GM10847 (cell line): Measurements from ENCODE around the gene ACOT4.

Experiments
- POLR2A ChIP-seq: IDR thresholded peaks from 2 replicates; pipeline ENCODE4 v1.6.1; 2011; ENCODE audit not compliant: insufficient read length; ENCODE audit errors: extremely low read depth

The ACOT4 gene, protein sequence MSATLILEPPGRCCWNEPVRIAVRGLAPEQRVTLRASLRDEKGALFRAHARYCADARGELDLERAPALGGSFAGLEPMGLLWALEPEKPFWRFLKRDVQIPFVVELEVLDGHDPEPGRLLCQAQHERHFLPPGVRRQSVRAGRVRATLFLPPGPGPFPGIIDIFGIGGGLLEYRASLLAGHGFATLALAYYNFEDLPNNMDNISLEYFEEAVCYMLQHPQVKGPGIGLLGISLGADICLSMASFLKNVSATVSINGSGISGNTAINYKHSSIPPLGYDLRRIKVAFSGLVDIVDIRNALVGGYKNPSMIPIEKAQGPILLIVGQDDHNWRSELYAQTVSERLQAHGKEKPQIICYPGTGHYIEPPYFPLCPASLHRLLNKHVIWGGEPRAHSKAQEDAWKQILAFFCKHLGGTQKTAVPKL

DNA sequence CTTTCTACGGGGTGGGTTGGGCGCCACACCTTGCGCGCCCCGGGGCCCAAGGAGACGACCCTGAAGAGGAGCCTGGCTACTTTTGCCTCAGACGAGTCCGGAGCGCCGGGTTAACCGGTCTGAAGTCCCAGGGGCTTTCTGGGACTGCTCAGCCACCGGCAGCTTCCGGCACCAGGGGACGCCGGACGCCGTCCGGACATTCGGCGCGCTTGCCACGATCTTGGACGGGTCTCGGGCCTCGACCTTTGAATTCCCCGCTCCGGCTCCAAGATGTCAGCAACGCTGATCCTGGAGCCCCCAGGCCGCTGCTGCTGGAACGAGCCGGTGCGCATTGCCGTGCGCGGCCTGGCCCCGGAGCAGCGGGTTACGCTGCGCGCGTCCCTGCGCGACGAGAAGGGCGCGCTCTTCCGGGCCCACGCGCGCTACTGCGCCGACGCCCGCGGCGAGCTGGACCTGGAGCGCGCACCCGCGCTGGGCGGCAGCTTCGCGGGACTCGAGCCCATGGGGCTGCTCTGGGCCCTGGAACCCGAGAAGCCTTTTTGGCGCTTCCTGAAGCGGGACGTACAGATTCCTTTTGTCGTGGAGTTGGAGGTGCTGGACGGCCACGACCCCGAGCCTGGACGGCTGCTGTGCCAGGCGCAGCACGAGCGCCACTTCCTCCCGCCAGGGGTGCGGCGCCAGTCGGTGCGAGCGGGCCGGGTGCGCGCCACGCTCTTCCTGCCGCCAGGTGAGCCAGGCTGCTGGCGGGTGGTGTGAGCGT lies at the start of gene ACOT4:
Gene ACOT4, plus strand, starts transcription at position 184 of the 760 bp plus-strand sequence. Its CDS starts 87 bp downstream, at position 271.
- TF ChIP-seq POLR2A = peak; percentile 44

DNA sequence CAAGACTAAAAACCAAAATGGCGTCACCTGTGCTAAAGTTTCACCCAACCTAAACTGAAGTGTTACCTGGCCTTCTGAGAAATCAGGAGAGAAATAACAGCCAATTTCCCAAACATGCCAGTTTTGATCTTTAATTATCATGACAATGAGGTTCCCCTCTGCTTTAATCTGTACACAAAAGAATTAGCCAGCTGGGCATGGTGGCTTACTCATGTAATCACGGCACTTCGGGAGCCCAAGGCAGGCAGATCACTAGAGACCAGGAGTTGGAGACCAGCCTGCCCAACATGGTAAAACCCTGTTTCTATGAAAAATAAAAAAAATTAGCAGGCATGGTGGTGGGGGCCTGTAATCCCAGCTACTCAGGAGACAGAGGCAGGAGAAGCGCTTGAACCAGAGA lies 37.8 kb upstream of the ACOT4 start:
- TF ChIP-seq POLR2A = no peak

DNA sequence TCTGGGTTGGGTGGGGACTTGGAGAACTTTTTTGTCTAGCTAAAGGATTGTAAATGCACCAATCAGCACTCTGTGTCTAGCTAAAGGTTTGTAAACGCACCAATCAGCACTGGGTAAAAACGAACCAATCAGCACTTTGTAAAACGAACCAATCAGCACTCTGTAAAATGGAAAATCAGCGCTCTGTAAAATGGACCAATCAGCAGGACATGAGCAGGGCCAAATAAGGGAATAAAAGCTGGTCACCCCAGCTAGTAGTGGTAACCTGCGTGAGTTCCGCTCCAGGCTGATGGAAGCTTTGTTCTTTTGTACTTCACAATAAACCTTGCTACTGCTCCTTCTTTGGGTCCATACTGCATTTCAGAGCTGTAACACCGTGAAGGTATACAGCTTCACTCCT lies 24.3 kb upstream of the ACOT4 start:
- TF ChIP-seq POLR2A = no peak

DNA sequence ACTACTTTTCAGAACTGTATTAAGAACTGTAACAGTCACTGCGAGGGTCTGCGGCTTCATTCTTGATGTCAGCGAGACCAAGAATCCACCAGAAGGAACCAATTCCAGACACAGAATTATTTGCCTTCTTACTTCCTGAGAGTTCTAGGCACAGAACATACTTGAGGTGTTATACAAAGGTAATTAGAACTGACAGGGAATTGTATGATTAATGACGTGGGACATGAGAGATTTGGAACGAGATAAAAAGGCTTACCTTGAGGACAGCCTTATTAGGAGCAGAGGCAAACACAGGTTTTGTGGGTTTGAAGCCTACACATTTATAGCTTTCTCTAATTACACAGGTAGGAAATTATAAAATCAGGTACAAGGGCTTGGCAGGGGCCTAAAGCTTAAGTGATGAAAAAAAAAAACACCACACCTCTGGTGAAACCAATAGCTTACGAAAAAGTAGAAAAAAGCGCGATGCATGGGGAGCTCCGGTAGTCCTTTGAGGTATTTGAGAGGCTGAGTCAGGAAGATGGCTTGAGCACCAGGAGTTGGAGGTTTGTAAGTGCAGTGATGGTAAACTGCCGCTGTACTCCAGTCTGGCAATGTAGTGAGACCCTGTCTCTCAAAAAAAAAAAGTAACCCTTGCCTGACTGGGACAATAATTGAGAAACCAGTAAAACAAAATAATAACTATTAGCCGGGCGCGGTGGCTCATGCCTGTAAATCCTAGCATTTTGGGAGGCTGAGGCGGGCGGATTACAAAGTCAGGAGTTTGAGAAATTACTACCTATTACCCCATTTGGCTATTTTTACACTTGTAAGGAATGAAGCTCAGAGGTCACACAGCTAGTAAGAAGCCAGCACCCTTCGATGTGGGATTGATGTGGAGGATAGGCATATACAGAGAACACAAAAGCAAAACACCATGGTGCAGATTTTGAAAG lies 23.5 kb upstream of the ACOT4 start:
- TF ChIP-seq POLR2A = no peak

DNA sequence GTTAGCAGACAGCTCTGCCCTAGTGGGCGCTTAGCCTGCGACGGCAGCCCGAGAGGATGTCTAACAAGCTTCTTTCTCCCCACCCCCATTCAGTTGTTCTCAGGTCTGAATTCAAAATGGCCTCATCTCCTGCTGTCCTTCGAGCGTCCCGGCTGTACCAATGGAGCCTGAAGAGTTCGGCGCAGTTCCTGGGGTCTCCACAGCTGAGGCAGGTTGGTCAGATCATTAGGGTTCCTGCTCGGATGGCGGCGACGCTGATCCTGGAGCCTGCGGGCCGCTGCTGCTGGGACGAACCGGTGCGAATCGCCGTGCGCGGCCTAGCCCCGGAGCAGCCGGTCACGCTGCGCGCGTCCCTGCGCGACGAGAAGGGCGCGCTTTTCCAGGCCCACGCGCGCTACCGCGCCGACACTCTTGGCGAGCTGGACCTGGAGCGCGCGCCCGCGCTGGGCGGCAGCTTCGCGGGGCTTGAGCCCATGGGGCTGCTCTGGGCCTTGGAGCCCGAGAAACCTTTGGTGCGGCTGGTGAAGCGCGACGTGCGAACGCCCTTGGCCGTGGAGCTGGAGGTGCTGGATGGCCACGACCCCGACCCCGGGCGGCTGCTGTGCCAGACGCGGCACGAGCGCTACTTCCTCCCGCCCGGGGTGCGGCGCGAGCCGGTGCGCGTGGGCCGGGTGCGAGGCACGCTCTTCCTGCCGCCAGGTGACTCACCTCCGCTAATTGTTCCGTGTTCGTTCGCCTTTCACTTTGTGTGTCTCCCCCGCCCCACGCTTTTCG lies 22.3 kb upstream of the ACOT4 start, which contains the start of gene ACOT2:
Gene ACOT2, plus strand, starts transcription at position 29 of the 774 bp plus-strand sequence. Its CDS starts 28 bp downstream, at position 57.
- TF ChIP-seq POLR2A = peak; percentile 10

DNA sequence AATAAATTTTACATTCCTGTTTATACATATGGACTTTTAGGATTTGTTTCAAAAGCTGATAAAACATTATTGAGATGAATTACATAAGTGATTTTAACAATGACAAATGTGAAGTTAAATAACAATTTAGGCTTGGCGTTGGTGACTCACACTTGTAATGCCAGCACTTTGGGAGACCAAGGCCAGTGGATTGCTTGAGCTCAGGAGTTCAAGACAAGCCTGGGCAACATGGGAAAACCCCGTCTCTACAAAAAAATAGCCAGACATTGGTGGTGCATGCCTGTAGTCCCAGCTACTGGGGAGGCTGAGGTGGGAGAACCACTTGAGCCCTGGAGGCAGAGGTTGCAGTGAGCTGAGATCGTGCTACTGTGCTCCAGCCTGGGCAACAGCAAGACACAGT lies 15.3 kb upstream of the ACOT4 start:
- no peak for TF ChIP-seq POLR2A

DNA sequence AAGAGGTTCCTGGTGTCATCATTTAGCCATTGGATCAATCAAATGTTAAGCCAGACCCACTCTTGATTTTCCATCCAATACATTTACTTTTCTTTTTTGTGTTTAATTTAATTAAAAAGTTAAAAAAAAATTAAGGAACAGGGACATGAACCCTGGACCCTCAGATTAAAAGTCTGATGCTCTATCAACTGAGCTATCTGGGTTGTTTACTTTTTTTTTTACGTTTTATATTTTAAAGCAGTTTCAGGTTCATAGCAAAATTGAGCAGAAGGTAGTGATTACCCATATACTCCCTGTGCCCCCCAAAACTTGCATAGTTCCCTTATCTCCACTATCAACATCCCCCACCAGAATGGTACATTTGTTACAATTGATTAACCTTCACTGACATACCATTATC lies 3.0 kb upstream of the ACOT4 start:
- TF ChIP-seq POLR2A = no peak

DNA sequence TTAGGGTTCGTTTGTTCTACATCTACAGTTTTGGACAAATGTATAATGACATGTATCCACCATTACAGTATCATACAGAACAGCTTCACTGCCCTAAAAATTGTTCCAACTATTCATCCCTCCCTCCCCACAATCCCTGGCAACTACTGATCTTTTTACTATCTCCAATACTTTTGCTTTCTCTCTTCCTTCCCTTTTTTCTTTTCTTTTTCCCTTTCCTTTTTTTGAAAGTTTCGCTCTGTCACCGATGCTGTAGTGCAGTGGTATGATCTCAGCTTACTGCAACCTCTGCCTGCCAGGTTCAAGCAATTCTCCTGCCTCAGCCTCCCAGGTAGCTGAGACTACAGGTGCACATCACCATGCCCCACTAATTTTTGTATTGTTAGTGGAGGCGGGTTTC lies 2.6 kb upstream of the ACOT4 start:
- no peak for TF ChIP-seq POLR2A

DNA sequence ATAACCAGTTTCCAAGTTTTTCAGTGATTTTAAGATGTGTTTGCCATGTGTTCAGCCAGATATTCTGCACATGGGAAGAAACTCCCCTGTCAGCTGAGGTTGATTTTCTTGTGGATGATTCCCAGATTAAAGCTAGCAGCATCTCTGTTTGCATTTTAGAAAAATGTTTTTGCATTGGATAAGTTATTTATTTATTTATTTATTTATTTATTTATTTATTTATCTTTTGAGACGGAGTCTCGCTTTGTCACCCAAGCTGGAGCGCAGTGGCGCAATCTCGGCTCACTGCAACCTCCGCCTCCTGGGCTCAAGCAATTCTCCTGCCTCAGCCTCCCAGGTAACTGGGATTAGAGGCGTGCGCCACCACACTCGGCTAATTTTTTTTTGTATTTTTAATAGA lies 2.8 kb downstream of the ACOT4 start:
- TF ChIP-seq POLR2A = no peak

DNA sequence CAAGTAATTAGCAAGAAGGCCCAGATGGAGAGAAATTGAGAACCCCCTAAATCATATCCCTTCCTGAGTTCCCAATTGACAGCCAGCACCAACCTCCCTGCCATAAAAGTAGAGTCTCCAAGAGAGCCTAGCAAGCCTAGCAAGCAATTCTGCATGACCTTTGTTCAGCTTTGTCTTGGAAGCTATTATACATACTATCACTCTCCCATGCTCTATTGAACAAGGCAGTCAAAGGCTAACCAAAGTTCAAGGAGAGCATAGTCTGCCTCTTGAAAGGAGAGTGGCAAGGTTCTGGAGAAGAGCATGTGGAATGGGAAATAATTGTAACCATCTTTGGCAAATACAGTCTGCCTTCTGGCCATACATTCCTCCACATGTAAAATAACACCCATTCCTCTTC lies 7.8 kb downstream of the ACOT4 start:
- TF ChIP-seq POLR2A = no peak

DNA sequence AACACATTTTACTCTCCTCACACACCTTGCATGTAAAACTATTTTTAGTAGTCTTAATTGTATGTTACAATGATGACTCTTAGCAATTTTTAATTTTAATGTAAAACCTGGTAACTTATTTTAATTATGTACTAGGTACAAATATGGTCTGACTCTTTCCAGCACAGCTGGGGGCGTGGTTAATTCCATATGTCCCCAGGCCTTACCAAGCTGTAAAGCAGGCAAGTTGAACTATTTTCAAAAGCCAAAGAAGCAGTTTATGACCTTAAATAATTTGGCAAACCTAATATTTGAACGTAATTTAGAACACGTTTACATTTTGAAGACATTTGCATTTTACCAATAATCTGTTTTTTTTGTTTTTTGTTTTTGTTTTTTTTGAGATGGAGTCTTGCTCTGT lies 11.3 kb downstream of the ACOT4 start:
- TF ChIP-seq POLR2A = no peak

DNA sequence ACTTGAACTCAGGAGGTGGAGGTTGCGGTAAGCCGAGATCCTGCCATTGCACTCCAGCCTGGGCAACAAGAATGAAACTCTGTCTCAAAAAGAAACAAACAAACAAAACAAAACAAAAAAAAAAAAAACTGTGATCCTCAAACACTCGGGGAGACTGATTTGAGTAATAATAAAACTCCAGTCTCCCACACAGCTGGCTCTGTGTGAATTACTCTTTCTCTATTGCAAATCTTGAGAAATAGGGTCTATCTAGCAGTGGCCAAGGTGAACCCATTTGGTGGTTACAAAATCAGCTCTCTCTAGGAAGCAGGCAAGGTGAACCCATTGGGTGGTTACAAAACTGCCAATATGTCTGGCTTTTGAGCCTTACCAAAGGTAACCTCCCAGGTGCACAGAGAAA lies 14.6 kb downstream of the ACOT4 start:
- no peak for TF ChIP-seq POLR2A

DNA sequence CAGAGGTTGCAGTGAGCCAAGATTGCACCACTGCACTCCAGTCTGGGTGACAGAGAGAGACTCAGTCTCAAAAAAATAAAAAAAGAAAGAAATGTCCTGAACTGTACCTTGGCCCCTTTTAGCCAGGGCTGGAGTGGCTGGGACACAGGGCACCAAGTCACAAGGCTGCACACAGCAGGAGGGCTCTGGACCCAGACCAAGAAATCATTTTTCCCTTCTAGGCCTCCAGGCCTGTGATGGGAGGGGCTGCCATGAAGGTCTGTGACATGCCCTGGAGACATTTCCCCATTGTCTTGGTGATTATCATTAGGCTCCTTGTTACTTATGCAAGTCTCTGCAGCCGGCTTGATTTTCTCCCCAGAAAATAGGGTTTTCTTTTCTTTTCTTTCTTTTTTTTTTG lies 15.6 kb downstream of the ACOT4 start:
- no peak for TF ChIP-seq POLR2A

DNA sequence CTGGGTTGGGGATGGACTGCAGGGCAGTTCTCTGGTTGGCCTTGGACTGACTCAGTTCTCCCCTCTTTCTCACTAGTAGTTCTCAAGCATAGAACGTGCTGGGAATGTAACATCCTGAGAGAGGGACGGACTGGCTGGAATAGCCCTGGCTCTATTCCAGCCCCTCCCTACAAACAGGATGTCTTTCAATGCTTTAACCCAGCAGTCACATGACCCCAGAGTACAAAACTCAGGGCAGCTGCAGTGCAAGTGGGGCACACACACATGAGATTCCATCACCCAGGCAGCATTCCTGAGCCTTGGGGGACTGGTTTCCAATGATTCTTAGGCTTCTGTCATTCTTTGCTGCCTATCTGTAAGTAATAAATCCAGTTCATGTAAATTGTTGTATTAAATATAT lies 19.0 kb downstream of the ACOT4 start:
- TF ChIP-seq POLR2A = no peak

DNA sequence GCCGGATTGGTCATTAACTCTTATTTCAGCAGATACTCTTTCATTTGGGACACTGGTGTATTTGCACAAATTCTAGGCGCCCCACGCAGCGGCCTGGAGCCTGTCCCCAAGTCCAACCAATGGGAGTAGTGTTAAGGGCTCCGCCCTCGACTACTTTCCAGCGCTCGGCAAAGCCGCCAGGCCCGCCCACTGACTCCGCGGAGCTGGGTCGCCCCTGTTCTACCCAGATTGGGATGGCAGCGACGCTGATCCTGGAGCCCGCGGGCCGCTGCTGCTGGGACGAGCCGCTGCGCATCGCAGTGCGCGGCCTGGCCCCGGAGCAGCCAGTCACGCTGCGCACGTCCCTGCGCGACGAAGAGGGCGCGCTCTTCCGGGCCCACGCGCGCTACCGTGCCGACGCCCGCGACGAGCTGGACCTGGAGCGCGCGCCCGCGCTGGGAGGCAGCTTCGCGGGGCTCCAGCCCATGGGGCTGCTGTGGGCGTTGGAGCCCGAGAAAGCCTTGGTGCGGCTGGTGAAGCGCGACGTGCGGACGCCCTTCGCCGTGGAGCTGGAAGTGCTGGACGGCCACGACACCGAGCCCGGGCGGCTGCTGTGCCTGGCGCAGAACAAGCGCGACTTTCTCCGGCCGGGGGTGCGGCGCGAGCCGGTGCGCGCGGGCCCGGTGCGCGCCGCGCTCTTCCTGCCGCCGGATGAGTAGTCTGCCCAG lies 20.8 kb downstream of the ACOT4 start, which contains the start of gene ACOT6:
Gene ACOT6, plus strand, starts transcription at position 179 of the 707 bp plus-strand sequence. Its CDS starts 55 bp downstream, at position 234.
- TF ChIP-seq POLR2A = no peak
